NCI-H774 (cell line): ENCODE measurements around the gene KIF16B.
"Not testable (repeated sequence)": the region's sequence is repeated elsewhere in the genome, so short reads cannot be mapped to it uniquely, and the experiment has no call there.

Source experiments
- DNase-seq: peaks from one replicate; lab custom pipeline; 2025; lab: John Stamatoyannopoulos, UW

The KIF16B gene

DNA sequence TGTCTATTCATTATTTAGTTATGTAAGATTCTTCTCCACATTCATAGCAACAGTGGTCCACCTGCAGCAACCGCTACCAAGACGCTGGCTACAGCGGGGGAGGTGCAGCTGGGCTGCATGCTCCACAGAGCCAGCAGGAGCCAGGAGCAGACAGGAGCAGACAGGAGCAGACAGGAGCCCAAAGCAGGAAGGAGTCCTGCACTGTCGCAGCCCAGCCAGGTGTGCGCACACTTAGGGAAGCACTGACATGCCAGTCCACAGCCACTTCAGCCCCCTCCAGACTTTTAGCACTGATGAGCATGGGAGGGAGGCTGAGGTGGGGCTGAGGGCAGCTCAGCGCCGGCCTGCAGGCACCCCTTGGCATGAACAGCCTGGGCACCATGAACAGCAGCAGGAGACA lies 19.6 kb downstream of the KIF16B start:
- no peak for DNase-seq

DNA sequence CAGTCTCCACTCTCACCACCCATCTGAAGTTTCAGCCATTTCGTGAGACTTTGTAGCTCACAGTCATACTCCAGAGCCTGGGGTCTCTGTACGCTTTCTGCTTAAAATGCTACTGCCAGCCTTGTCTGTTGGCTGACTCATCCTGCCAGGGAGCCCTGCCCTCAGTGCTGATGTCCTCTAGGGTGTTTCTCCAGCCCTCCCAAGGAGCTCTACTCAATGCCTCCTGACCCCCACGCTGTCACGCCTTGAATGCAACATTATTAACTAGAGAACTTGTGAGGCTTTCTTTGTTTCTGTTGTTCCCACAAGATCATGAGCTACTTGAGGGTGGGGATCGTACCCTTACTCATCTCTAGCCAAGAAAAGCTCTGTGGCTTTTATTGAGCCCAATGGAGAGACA lies 20.1 kb downstream of the KIF16B start:
- DNase-seq = no peak

DNA sequence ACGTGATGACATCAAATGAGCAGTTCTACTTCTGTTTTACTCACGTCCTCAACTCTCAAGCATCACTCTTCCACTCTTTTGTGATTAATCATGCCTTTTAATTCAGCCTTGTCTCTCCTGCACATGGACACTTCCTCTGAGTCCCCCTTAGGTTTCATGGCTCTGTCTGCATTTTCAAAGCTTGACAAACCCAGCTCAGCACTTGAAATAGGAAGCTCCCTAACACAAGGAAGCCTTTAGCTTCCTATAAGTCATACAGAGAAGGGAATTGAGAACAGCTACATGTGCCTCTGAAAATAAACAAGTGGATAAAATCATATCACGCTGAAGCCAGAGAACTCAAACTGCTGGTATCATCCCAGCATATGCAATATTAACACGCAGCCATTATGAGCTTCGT lies 21.2 kb downstream of the KIF16B start:
- no peak for DNase-seq

DNA sequence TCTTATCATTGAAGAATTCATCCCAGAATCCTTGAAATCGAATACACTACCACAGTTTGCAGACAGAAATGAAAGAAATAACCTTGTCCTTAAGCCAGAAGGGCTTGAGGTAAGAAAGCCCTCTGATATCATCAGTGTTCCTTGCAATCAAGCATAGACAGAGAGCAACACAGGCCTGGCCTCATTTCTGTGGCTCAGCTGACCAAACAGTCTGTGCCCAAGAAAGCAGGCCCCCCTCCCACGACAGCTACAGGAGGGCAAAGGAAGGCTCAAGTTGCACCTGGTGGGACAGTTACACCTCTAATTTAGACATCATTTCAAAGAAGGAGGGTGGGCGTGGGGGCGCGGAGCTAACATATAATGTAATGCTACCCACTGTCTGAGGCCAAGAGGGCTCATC lies 21.6 kb downstream of the KIF16B start:
- no peak for DNase-seq

DNA sequence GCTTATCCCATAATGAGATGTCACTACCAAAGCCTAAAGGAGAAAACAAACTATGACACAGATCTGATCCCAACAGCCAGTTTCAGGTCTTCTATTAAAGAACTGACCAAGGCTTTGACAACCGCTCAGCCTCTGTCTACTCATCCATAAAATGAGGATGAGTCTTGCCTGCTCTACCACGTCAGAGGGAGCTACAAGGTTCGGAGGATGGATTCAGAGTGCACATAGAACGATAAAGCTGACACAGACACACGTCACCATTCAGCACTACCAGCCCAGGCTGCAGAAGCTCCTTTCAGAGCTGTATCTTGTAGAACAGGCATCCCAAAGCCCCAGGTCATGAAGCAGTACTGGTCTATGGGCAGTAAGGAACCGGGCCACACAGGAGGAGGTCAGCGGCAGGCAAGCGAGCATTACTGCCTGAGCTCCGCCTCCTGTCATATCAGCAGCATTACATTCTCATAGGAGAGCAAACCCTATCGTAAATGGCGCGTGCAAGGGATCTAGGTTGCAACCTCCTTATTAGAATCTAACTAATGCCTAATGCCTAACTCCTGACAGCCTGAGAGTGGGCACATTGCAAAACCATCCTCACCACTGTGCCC lies 25.1 kb downstream of the KIF16B start:
- no peak for DNase-seq

DNA sequence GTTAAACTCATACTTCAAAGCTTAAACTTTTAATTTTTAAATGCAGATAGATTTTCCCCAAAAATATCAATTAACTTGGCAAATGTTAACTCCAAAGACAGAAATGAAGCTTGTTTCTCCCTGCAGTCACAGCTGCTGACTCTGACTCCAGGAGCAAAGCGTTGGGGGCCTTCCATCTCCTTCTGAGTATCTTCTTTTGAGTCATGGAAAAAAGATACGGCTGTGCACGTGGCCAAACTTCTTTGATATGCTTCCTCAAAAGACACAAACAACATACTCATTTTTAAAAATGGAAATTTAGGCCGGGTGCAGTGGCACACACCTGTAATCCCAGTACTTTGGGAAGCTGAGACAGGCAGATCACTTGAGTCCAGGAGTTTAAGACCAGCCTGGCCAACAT lies 28.3 kb downstream of the KIF16B start:
- no peak for DNase-seq

DNA sequence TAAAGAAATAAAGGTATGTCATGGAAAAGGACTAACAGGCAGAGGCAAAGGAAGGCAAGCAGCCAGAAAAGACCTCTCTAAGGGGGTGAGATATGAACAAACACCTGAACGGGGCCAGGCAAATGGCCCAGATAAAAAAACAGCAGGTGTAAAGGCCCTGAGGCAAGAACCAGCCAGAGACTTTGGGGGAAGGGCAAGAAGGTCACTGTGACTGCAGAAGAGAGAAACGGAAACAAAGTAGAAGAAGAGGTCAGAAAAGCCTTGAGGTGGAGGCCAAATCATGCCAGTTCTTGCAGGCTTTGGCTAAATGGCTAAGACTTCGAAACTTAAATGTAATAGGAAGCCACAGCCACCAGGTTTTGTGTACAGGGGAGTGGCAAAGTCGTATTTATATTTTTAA lies 30.8 kb downstream of the KIF16B start:
- no peak for DNase-seq

DNA sequence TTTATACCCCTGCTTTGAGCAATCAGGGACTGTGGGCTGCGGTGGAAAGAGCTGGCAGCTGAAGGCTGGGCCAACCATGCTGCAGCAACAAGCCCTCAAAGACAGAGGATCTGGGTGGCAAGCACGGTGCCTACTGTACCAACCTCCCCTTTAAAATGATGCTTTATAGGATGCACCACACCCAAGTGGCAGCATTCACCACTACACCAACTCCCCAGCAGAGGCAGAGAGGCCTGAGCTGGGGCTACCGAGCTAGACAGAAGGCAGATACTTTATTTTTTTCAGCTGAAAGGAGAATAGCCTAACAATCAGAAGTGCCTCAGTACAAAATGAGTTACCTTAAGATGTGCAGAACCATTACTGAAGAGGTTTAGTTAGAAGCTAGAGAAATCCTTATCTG lies 31.4 kb downstream of the KIF16B start:
- no peak for DNase-seq

DNA sequence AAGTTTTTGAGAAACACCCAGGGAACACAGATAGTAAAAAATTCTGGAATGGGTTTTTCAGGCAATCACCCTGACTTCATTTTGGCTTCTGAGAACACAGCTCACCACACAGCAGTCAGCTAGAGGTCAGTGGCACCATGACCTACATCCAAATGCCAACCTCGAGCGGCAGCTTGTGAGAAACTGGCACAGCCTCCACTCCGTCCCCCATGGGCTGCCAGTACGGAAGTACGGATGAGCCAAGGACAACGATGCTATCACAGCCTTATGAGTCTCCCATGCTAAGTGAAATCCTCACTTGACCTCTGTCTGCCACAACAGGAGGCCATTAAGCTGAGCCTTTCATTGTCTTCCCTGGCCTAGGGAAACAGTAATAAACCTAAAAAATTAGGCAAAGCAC lies 32.0 kb downstream of the KIF16B start:
- DNase-seq = no peak

DNA sequence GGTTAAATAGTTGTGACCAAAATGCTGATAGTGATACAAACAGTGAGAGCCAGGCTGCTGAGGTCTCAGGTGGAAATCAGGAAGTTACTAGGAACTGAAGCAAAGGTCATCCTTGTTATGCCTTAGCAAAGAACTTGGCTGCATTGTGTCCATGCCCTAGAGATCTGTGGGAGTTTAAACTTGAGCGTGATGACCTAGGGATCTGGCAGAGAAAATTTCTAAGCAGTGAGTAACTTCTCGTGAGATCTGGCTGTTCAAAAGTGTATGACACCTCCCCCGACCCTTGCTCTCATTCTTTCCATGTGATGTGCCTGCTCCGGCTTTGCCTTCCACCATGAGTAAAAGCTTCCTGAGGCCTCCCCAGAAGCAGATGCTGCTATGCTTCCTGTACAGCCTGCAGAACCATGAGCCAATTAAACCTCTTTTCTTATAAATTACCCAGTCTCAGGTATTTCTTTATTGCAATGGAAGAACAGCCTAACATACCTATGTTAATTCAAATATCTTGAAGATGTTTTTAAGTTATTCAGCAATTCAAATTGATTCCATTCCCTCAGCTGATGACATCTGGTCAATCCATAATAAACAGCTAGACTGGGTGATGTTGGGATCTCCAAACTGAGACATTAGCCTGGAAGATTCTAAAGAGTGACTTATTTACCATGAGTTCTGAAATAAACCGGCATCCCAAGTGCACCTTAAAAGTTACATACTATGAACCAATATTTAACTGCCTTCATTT lies 33.8 kb downstream of the KIF16B start:
- DNase-seq = no peak

DNA sequence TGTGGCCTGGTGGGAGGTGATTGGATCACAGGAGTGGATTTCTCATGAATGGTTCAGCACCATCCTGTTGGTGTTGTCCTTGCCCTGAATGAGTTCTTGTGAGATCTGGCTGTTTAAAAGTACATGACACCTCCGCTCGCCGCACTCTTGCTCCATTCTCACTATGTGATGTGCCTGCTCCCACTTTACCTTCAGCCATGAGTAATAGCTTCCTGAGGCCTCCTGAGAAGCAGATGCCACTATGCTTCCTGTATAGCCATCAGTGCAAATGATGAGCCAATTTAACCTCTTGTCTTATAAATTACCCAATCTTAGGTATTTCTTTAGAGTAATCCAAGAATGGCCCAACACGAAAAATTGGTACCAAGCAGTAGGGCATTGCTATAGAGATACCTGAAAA lies 34.5 kb downstream of the KIF16B start:
- no peak for DNase-seq

DNA sequence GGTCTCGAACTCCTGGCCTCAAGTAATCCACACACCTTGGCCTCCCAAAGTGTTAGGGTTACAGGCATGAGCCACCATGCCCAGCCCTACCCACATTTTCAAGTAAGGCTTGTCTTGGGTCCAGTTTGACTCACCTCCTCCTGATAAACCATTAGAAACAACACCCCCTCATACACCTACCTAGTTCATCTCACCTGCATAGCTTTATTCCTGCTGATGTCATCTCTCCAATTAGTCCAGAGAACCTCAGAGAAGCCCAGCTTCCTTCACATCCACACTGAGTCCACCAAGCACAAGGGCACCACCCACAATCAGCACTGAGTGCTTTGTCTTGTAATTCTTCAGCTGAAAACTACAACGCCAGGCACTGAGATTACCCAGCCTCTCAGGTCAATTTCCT lies 35.3 kb downstream of the KIF16B start:
- DNase-seq = no peak

DNA sequence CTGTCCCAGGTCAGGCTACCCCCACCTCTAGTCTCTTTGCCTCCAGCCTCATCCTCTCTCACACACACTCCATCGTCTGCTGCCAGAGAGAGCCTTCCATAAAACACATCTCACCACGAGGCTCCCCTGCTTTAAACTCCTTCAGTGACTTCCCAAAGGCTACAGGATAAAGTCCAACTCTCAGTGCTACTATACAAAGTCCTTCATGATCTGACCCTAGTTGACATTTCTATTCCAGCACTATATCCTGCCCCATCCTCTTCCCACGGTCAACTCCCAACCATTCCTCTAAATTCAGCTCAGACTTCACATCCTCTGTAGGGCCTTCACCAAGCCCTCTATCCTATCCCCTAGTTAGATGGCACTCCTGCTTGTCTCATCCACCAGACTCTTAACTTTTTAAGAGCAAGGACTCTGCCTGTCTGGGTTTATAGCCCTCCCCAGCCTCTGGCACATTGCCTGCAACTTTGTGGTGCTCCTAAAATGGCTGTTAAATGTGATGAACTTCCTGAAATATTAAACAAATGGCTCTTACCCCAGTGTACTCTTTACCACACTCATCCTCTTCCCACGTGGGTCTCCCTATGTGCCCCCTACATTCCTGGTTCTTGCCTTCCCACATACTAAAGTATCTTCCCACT lies 36.1 kb downstream of the KIF16B start:
- DNase-seq = no peak

DNA sequence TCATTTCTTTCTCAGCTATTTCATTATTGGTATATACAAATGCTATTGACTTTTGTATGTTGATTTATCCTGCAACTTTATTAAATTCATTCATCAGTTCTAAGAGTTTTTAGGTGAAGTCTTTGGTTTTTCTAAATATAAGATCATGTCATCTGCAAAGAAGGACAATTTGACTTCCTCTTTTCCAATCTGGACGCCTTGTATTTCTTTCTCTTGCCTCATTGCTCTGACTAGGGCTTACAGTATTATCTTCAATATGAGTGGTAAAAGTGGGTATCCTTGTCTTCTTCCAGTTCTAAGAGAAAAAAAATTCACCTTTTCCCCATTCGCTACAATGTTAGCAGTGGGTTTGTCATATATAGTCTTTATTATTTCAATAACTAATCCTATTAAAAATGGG lies 38.0 kb downstream of the KIF16B start:
- no peak for DNase-seq

DNA sequence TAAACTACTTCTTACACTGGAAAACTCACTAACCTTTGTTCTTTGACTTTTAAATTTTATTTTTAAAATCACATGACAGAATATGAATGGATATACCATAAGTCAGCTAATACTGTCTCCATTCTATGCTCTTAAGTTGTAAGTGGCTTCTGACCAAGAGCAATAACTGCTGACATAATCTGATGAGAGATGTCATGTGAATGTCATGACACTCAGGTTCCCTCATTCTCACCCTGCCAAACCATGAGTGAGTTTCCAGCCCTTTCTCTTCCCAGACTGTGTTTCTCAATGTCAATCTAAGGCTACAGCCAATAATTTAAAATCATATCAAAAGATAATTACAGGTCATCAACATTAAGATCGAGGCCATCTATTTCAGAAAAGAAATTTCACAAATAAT lies 39.7 kb downstream of the KIF16B start:
- DNase-seq = no peak

DNA sequence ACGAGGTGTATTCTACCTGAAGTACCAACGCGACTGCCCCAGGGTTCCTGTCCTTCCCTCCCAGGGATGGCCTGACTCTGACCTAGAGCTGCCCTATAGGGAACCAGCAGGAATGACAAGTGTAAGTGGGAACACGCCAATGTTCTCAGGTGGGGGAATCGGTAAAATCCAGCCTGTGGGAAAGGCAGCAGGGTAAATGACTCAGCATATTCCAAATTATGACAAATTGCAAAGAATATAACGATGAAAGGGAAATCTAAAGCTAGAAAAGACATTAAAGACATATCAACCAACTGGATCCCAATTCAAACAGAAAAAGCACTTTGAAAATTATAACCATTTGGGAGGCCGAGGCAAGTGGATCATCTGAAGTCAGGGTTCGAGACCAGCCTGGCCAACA lies 41.8 kb downstream of the KIF16B start:
- DNase-seq = no peak

DNA sequence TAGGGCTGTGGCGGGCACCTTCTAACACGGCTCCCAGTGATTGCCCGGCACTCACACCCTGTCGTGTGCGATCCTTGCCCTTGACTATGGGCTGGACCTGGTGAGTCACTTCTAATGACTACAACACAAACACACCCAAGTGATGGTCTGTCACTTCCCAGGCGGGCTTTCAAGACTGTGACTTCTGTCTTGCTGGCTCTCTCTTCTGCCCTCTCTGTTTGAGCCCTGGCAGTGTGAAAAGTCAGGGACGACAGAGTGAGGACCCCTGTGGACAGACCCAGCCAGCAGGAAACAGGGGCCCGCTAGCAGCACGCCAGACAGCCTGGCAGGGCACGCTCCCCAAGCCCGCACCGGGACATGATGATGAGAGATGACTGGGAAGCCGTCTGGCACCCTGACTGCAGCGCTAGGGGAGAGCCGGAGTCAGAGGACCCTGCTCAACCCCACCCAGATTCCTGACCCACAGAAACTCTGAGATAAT lies 43.0 kb downstream of the KIF16B start:
- no peak for DNase-seq

DNA sequence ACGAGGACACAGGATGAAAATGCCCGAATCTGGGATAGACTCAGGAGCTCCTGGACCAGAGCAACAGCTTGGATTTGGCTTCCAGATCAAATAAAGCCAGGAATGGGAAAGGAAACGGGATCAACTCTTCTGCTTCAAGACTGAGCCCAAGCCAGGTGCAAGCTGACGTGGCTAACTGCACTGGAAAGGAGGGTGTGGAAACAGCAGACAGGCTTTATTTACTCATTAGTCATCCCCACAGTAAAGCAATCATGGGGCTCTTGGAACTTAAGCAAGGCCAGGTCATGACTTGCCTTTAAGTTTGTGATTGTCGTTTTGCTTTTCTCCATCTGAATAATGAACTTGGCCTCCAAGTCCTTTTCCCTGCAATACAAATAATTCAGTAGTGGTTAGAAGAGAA lies 45.2 kb downstream of the KIF16B start:
- DNase-seq = peak; percentile 59

DNA sequence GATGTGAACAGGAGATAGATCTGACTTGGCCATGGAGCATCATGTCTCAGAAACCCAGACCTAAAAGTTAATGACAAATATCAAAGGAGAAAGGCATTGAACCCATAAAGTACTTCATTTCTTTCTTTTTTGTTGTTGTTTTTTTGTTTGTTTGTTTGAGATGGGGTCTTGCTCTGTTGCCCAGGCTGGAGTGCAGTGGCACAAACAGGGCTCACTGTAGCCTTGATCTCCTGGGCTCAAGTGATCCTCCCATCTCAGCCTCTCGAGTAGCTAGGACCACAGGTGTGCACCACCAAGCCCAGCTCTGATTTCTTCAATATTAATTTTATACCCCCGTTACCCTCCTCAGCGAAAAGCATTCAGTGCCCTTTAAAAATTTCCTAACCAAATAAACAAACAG lies 45.8 kb downstream of the KIF16B start:
- no peak for DNase-seq

DNA sequence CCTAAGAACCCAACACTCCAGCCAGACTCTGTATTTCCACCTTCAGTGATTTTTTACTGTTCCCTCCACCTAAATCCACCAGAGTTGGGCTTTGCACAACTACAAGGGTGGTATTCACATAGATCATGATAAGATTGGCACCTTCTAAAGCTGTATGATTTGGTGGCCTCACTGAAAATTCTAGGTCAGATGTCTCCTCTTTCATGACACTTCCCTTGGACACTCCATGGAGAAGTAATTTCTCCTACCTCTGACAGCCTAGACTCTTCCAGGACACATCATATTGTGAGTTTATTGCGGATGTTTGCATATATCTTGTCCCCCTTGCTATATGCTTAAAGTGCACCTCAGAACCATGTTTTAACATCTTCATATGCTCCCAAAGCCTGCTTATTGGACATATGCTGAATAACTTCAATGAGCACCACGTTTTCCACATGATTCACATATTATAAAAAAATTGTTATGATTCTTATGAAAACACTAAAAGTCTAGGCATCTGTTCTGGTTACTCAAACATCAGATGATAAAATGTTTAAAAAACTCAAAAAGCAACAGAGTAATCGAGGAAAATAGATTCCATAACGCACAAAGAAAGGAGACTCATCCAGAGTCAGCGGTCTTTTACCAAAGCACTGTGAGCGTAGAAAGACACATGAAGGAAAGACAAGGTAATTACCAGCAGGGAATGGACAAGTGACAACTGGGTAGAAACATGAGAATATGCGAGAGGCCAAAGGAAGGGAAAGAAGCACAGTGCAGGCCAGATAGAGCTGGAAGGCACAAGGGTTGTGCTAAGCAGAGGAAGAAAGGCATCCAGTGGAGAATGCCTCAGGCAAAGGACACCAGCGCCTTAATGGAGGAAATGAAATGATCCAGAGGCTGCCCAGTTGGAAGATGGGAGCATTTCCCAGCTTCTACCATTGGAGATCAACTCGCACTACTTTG lies 46.5 kb downstream of the KIF16B start:
- no peak for DNase-seq

DNA sequence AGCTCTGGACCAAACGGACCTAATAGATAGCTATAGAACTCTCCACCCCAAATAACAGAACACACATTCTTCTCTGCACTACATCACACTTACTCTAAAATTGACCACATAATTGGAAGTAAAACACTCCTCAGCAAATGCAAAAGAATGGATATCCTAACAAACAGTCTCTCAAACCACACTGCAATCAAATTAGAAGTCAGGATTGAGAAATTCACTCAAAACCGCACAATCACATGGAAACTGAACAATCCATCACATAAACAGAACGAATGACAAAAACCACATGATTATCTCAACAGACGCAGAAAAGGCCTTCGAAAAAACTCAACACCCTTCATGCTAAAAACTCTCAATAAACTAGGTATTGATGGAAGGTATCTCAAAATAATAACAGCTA lies 50.6 kb downstream of the KIF16B start:
- not testable (repeated sequence) for DNase-seq

DNA sequence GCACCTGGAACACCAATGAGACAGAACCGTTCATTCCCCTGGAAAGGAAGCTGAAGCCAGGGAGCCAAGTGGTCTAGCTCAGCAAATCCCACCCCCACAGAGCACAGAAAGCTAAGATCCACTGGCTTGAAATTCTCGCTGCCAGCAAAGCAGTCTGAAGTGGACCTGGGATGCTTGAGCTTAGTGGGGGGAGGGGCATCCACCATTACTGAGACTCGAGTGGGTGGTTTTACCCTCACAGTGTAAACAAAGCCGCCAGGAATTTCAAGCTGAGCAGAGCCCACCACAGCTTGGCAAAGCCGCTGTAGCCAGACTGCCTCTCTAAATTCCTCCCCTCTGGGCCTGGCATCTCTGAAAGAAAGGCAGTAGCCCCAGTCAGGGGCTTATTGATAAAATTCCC lies 53.1 kb downstream of the KIF16B start:
- no peak for DNase-seq
